K562 (cell line): ENCODE data around the gene TK1. TPM values are rescaled to one million over a fixed set of nuclear protein-coding genes. Genes with fewer than 3 reads are reported as not detected.

Experiments
- BRD4 ChIP-seq: fragments of 200-600 bp; sonication (generic); IDR thresholded peaks from 2 replicates; pipeline ENCODE4 v1.6.1; 2017; ENCODE audit warnings: inconsistent platforms
- CBX2 ChIP-seq: fragments of 200-600 bp; sonication (generic); IDR thresholded peaks from one replicate; pipeline ENCODE4 v1.6.1; 2012; ENCODE audit warnings: mild to moderate bottlenecking, low read length, inconsistent platforms; ENCODE audit not compliant: insufficient read depth, poor library complexity, severe bottlenecking
- DLX4 ChIP-seq: fragments of 250-450 bp; sonication (Bioruptor Pico); IDR thresholded peaks from 2 replicates; pipeline ENCODE4 v1.6.1; 2021; ENCODE audit warnings: mild to moderate bottlenecking
- ERF ChIP-seq: fragments of 450-650 bp; formaldehyde crosslinking; IDR thresholded peaks from 2 replicates; pipeline ENCODE4 v1.4.0; 2020; ENCODE audit warnings: mild to moderate bottlenecking, mixed read lengths
- HES1 ChIP-seq: fragments of 450-650 bp; IDR thresholded peaks from 2 replicates; pipeline ENCODE4 v1.6.1; 2016; ENCODE audit warnings: low read depth, mild to moderate bottlenecking, moderate library complexity
- KAT7 ChIP-seq: sonication (generic); formaldehyde crosslinking; IDR thresholded peaks from 2 replicates; pipeline ENCODE4 v1.8.0; 2022; ENCODE audit warnings: missing genetic modification reagents, mild to moderate bottlenecking, borderline replicate concordance
- KLF1 ChIP-seq: fragments of 450-650 bp; IDR thresholded peaks from 2 replicates; pipeline ENCODE4 v1.6.1; 2016; ENCODE audit warnings: missing genetic modification characterization, missing compliant biosample characterization
- MECOM ChIP-seq: fragments of 250-450 bp; sonication (Bioruptor Pico); IDR thresholded peaks from 2 replicates; pipeline ENCODE4 v1.8.0; 2022; ENCODE audit warnings: inconsistent platforms
- MYC ChIP-seq, 2 experiments: fragments of 250-450 bp in 1 of 2; sonication (Bioruptor Pico) in 1 of 2; IDR thresholded peaks; 2 replicates each; pipeline versions ENCODE4 v1.5.1 to v1.6.1; 2012 to 2021; ENCODE audit warnings: low read depth in 2 of 2, borderline replicate concordance in 1 of 2, improper control_type of control experiment in 1 of 2, low read length in 1 of 2, mild to moderate bottlenecking in 1 of 2, moderate library complexity in 1 of 2
- NFIC ChIP-seq: fragments of 450-650 bp; IDR thresholded peaks from 2 replicates; pipeline ENCODE4 v1.6.1; 2017; ENCODE audit warnings: mild to moderate bottlenecking, inconsistent platforms
- NR4A1 ChIP-seq, 2 experiments: fragments of 250-450 bp in 1 of 2; fragments of 450-650 bp in 1 of 2; sonication (Bioruptor Pico) in 1 of 2; IDR thresholded peaks; 2 replicates each; pipeline versions ENCODE4 v1.4.0 to v1.6.1; 2016 to 2020; ENCODE audit warnings: mild to moderate bottlenecking in 2 of 2, missing compliant biosample characterization in 1 of 2, missing genetic modification characterization in 1 of 2, moderate library complexity in 1 of 2
- PHF8 ChIP-seq: fragments of 200-600 bp; sonication (generic); IDR thresholded peaks from 2 replicates; pipeline ENCODE4 v1.6.1; 2012; ENCODE audit warnings: mixed run types, mild to moderate bottlenecking, inconsistent platforms, low read length, moderate library complexity, borderline replicate concordance
- SAFB2 ChIP-seq: fragments of 200-400 bp; formaldehyde crosslinking; IDR thresholded peaks from 2 replicates; pipeline ENCODE4 v1.6.1; 2018; ENCODE audit warnings: borderline replicate concordance, low read length, low read depth, moderate library complexity; ENCODE audit not compliant: severe bottlenecking
- SETDB1 ChIP-seq: IDR thresholded peaks from one replicate; pipeline ENCODE4 v1.6.1; 2012; ENCODE audit warnings: low read length, control low read depth, inconsistent platforms
- SP1 ChIP-seq: sonication (generic); formaldehyde crosslinking; IDR thresholded peaks from 2 replicates; pipeline ENCODE4 v1.8.1; 2022; ENCODE audit warnings: mild to moderate bottlenecking, missing genetic modification reagents
- TAF7 ChIP-seq: fragments of 450-650 bp; IDR thresholded peaks from 2 replicates; pipeline ENCODE4 v1.6.1; 2016; ENCODE audit warnings: missing genetic modification characterization, missing compliant biosample characterization
- TCF15 ChIP-seq: fragments of 250-450 bp; sonication (Bioruptor Pico); IDR thresholded peaks from 2 replicates; pipeline ENCODE4 v1.8.0; 2022; ENCODE audit warnings: moderate library complexity, mild to moderate bottlenecking, inconsistent platforms
- TFAP4 ChIP-seq: sonication (generic); formaldehyde crosslinking; IDR thresholded peaks from 2 replicates; pipeline ENCODE4 v1.8.0; 2022; ENCODE audit warnings: missing genetic modification reagents, mild to moderate bottlenecking, moderate library complexity, borderline replicate concordance
- ZBTB17 ChIP-seq: fragments of 450-650 bp; formaldehyde crosslinking; IDR thresholded peaks from 2 replicates; pipeline ENCODE4 v1.4.0; 2020; ENCODE audit warnings: mild to moderate bottlenecking
- ZBTB43 ChIP-seq: sonication (generic); formaldehyde crosslinking; IDR thresholded peaks from 2 replicates; pipeline ENCODE4 v1.8.0; 2023; ENCODE audit warnings: mild to moderate bottlenecking, missing genetic modification reagents
- ZEB2 ChIP-seq: fragments of 450-650 bp; IDR thresholded peaks from 2 replicates; pipeline ENCODE4 v1.6.1; 2016
- ZFP1 ChIP-seq: fragments of 450-650 bp; formaldehyde crosslinking; IDR thresholded peaks from 2 replicates; pipeline ENCODE4 v1.4.0; 2020; ENCODE audit warnings: mild to moderate bottlenecking, mixed read lengths
- ZNF217 ChIP-seq: sonication (generic); formaldehyde crosslinking; IDR thresholded peaks from 2 replicates; pipeline ENCODE4 v1.8.0; 2022; ENCODE audit warnings: mild to moderate bottlenecking, missing genetic modification reagents
- ZNF507 ChIP-seq: conservative IDR thresholded peaks from 2 replicates; pipeline ENCODE4 v1.6.1; 2017; ENCODE audit warnings: missing genetic modification characterization, missing compliant biosample characterization
- polyA plus RNA-seq, 8 experiments: library from polyadenylated mRNA; depleted of rRNA in 4 of 8; stranded (reverse) in 5 of 8; unstranded in 3 of 8; fragments of >200 nt; fragmentation: Nextera tagmentation in 2 of 8; fragmentation: Illumina TruSeq in 1 of 8; extraction: Ambion mirVana in 2 of 8; extraction: Trizol in 1 of 8; gene quantifications; 2 replicates each; pipeline versions ENCODE4 v1.2.1 to v1.2.3, GENCODE V29; 2011 to 2014; ENCODE audit warnings: inconsistent platforms in 1 of 8, missing spikeins in 1 of 8
- total RNA-seq, 7 experiments: library from RNA; depleted of rRNA in 6 of 7; stranded (reverse); fragments of >200 nt in 6 of 7; fragmentation: Illumina TruSeq in 2 of 7; extraction: Trizol in 2 of 7; gene quantifications; 2 replicates each; pipeline versions ENCODE4 v1.2.1 to v1.2.3, GENCODE V29; 2011 to 2021; ENCODE audit warnings: low replicate concordance in 1 of 7

The TK1 gene
- total and polyA plus RNA-seq, 9 of the 15 experiments (the other 6 are each of a cell fraction or from before 2014, with no cell fraction given): 8.4 to 280 (median 103) TPM

GRCh38 chr17:78140169-78141051 is 46.4 kb downstream of the TK1 start (continued):
- TF ChIP-seq NFIC: peak; percentile 57
- 0 out of 2 replicates have a peak, but pooled peaks have one; percentile 50 for TF ChIP-seq NR4A1 (CRISPR knock-in tag; IDR thresholded peaks at IDR 0.05)
- no peak for TF ChIP-seq NR4A1 (tag; IDR thresholded peaks at IDR 0.05)
- 0 out of 2 replicates have a peak, but pooled peaks have one; percentile 37 for TF ChIP-seq KLF1
- 0 out of 2 replicates have a peak, but pooled peaks have one; percentile 24 for TF ChIP-seq ERF
- TF ChIP-seq PHF8: peak; percentile 76; the same call in 1 of the 2 replicates
- TF ChIP-seq CBX2: no peak
- TF ChIP-seq HES1: peak; percentile 94
- peak; percentile 99 for TF ChIP-seq SP1
- peak; percentile 23 for TF ChIP-seq MYC (IDR thresholded peaks at IDR 0.05; ENCODE audit: low read depth, low read length)
- TF ChIP-seq MYC (CRISPR knock-in tag; IDR thresholded peaks at IDR 0.05; ENCODE audit: borderline replicate concordance, low read depth): no peak
- TF ChIP-seq ZNF217: no peak
- no peak for TF ChIP-seq MECOM
- TF ChIP-seq TAF7 (tag): peak; percentile 51; the same call in 1 of the 2 replicates
- no peak for TF ChIP-seq BRD4
- TF ChIP-seq ZNF507 (tag): no peak
- no peak for TF ChIP-seq TCF15 (CRISPR knock-in tag)
- 0 out of 2 replicates have a peak, but pooled peaks have one; percentile 28 for TF ChIP-seq ZBTB17 (CRISPR knock-in tag)
- TF ChIP-seq ZFP1 (CRISPR knock-in tag): no peak
- no peak for TF ChIP-seq SAFB2
- peak; percentile 6; the same call in 1 of the 2 replicates for TF ChIP-seq ZEB2
- TF ChIP-seq TFAP4 (CRISPR knock-in tag): peak; percentile 81
- TF ChIP-seq SETDB1: no peak
- TF ChIP-seq ZBTB43 (CRISPR knock-in tag): peak; percentile 39; the same call in 1 of the 2 replicates
- TF ChIP-seq DLX4: no peak
- TF ChIP-seq KAT7: 0 out of 2 replicates have a peak, but pooled peaks have one; percentile 28
